ENCODE measurements around the gene ADA. TPM values are rescaled to one million over a fixed set of nuclear protein-coding genes. Genes with fewer than 3 reads are reported as not detected.

Gene ADA
- total RNA-seq, 4 donors from 2014 or later, result 19.4 to 34.8 (median 22.6) TPM

- TF ChIP-seq CTCF (IDR thresholded peaks at IDR 0.05; ENCODE audit: low read depth), result no peak
Measured at GRCh38 chr20:44633872-44634600, 17.5 kb downstream of the ADA start.

- no peak for TF ChIP-seq CTCF (IDR thresholded peaks at IDR 0.05; ENCODE audit: low read depth)
Measured at GRCh38 chr20:44633187-44633810, 18.2 kb downstream of the ADA start.

GRCh38 chr20:44632103-44632752, 19.3 kb downstream of the ADA start:
- no peak for TF ChIP-seq CTCF (IDR thresholded peaks at IDR 0.05; ENCODE audit: low read depth)

- TF ChIP-seq CTCF (IDR thresholded peaks at IDR 0.05; ENCODE audit: low read depth), result no peak
Measured at GRCh38 chr20:44630297-44630696, 21.2 kb downstream of the ADA start.

- TF ChIP-seq CTCF (IDR thresholded peaks at IDR 0.05; ENCODE audit: low read depth), result no peak
Measured at GRCh38 chr20:44629542-44629941, 22.0 kb downstream of the ADA start.

- no peak for TF ChIP-seq CTCF (IDR thresholded peaks at IDR 0.05; ENCODE audit: low read depth)
Measured at GRCh38 chr20:44629017-44629385, 22.5 kb downstream of the ADA start.

- TF ChIP-seq CTCF (IDR thresholded peaks at IDR 0.05; ENCODE audit: low read depth), result no peak
Measured at GRCh38 chr20:44627364-44628010, 24.0 kb downstream of the ADA start.
